GM10266 (cell line): ENCODE data around the gene TMEM86B.
"Not testable (repeated sequence)": the region's sequence is repeated elsewhere in the genome, so short reads cannot be mapped to it uniquely, and the experiment has no call there.

Experiments used
- DNase-seq: peaks from one replicate; pipeline ENCODE4 v3.0.0; 2012; ENCODE audit errors: extremely low spot score
- CTCF ChIP-seq: IDR thresholded peaks from 2 replicates; pipeline ENCODE4 v1.5.1; 2012; ENCODE audit warnings: mild to moderate bottlenecking, low read depth; ENCODE audit not compliant: control insufficient read depth, insufficient read depth; ENCODE audit errors: missing control alignments

The TMEM86B gene

GRCh38 chr19:55229789-55230182, 1.2 kb upstream of the TMEM86B start:
- DNase-seq = no peak
- TF ChIP-seq CTCF = no peak

GRCh38 chr19:55229145-55229788, 704 bp upstream of the TMEM86B start:
- TF ChIP-seq CTCF = no peak

GRCh38 chr19:55228015-55228391, 560 bp downstream of the TMEM86B start:
- no peak for DNase-seq
- TF ChIP-seq CTCF = no peak

More at GRCh38 chr19:55229145-55229788, 704 bp upstream of the TMEM86B start:
- no peak for DNase-seq

GRCh38 chr19:55227241-55228014, 1.1 kb downstream of the TMEM86B start:
- no peak for DNase-seq
- TF ChIP-seq CTCF = no peak

- no peak for TF ChIP-seq CTCF
- DNase-seq = no peak
These were observed 1.8 kb downstream of the TMEM86B start for GRCh38 chr19:55226788-55227187.

- TF ChIP-seq CTCF = no peak
- no peak for DNase-seq
These were observed 2.3 kb downstream of the TMEM86B start for GRCh38 chr19:55226273-55226672.

- TF ChIP-seq CTCF = no peak
- DNase-seq = no peak
These were observed 3.1 kb downstream of the TMEM86B start for GRCh38 chr19:55225415-55225958.

- DNase-seq = not testable (repeated sequence)
These were observed 3.7 kb downstream of the TMEM86B start for GRCh38 chr19:55224679-55225414.
